GM10248 (cell line): Measurements from ENCODE around the gene AIFM1.

Experiments used
- CTCF ChIA-PET: fragments of 300-600 bp; sonication (Branson Sonifier 250); formaldehyde crosslinking; extraction: SDS; loops from one replicate; lab custom pipeline; 2021; ENCODE audit warnings: antibody characterized with exemption; lab: Yijun Ruan, JAX
- POLR2A ChIA-PET: fragments of 350-650 bp; sonication (Branson Sonifier 250); formaldehyde crosslinking; extraction: SDS; loops from one replicate; lab custom pipeline; 2020; ENCODE audit warnings: antibody characterized with exemption; lab: Yijun Ruan, JAX
- DNase-seq: peaks from one replicate; pipeline ENCODE4 v3.0.0; 2012; ENCODE audit errors: extremely low spot score
- CTCF ChIP-seq: IDR thresholded peaks from 2 replicates; pipeline ENCODE4 v1.5.1; 2012; ENCODE audit warnings: mild to moderate bottlenecking, low read depth; ENCODE audit errors: extremely low read depth, missing control alignments, control extremely low read depth

AIFM1 gene

DNA sequence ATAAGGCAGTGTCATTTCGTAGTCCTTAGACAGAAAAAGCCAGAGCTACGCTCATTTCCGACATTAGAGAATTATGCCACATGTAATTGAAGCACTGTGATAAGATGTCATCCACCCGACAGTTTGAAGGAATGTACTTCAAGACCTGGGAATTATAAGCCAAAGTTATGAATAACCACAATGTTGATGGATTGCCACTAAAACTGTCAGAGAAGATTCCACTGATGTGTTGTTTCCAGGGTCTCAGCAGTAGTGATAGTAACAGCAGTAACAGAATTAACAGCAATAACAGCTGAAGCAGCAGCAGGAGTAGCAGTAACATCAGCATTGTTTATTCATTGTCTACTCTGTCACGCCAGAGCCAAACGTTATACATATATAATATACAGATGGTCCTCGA is 30.8 kb upstream of the AIFM1 start:
- TF ChIP-seq CTCF, result no peak
- no peak for DNase-seq
- ChIA-PET POLR2A (no interaction called here), CTCF (interaction anchor here (2.9 kb wide), 1 partner anchor 116 kb away, joined by 17 read pairs; no protein-coding TSS in a partner anchor)

GRCh38 chrX:130190801-130191200 is 25.2 kb upstream of the AIFM1 start:
- ChIA-PET CTCF (interaction anchor here (0.7 to 5.4 kb wide), 7 partner anchors 12 to 114 kb away, joined by 3 to 56 read pairs (median 5); no protein-coding TSS in a partner anchor), POLR2A (no interaction called here)
- no peak for TF ChIP-seq CTCF
- DNase-seq, result no peak

DNA sequence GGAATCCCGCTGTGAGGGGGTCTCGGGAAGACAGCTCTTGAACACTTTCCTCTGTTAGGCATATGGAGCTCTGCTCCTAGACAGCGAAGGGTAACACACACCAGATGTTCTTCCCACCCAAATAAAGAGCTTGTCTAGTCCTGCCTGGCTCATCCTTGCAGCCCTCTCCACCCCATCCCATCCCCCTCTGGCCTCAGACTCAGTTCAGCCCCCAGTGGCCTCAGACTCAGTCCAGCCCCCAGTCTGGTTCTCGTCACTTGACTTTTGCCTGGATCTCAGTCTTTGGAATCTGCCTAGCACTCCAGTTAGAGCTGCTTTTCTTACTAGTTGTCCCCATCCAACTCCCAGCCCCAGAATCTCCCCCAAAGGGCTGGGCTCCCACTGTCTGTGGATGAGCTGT is 21.0 kb upstream of the AIFM1 start:
- CTCF ChIA-PET, result interaction anchor here (0.9 to 1.5 kb wide), 5 partner anchors 24 to 261 kb away, joined by 3 to 8 read pairs (median 4); no protein-coding TSS in a partner anchor
- no peak for TF ChIP-seq CTCF
- no peak for DNase-seq
- POLR2A ChIA-PET, result no interaction called here

- no peak for DNase-seq
- POLR2A ChIA-PET, result no interaction called here
- TF ChIP-seq CTCF, result no peak
- CTCF ChIA-PET, result no interaction called here
Measured at GRCh38 chrX:130184857-130185256, 19.2 kb upstream of the AIFM1 start.

- no peak for DNase-seq
- TF ChIP-seq CTCF, result no peak
- CTCF ChIA-PET, result no interaction called here
- POLR2A ChIA-PET, result no interaction called here
Measured at GRCh38 chrX:130184168-130184567, 18.5 kb upstream of the AIFM1 start.

DNA sequence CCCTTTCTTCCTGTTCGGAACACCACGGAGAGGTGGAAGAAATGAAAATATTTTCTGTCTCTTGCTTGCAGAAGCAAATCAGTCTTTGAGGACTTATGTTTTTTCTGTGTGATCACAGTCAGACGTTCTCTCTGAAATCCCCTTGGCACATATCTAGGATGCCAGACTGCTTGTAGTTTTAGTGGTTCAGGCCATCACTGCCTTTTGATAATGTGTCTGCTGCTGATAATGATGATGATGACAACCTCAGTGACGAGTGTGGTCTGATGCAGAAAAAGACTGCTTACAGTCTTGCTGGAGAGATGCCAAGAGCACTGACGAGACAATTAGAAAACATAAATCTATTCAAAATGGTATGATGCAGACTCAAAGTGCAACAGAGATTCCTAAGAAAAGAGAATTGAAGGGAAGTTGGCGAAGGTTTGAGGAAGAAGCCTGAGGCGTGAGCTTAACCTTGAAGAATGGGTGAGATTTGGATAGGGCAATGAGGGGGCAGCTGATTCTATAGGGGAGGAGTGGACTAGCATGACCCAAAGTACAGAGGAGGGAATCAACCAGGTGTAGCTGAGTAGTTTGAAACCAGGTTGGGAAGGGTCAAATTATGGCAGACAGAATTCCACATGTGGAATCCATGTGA is 14.1 kb upstream of the AIFM1 start:
- TF ChIP-seq CTCF, result no peak
- DNase-seq, result no peak
- ChIA-PET POLR2A (no interaction called here), CTCF (interaction anchor here (1.0 to 1.4 kb wide), 3 partner anchors 9 to 50 kb away, joined by 3 to 4 read pairs (median 3); no protein-coding TSS in a partner anchor)
